ENCODE data around the gene GPR31. TPM values are rescaled to one million over a fixed set of nuclear protein-coding genes. Genes with fewer than 3 reads are reported as not detected.
"Not testable (repeated sequence)": the region's sequence is repeated elsewhere in the genome, so short reads cannot be mapped to it uniquely, and the experiment has no call there.

GPR31 gene
- total and polyA plus RNA-seq, 2 donors (not counting 1 experiment from before 2014, with no cell fraction given) = not detected

DNA sequence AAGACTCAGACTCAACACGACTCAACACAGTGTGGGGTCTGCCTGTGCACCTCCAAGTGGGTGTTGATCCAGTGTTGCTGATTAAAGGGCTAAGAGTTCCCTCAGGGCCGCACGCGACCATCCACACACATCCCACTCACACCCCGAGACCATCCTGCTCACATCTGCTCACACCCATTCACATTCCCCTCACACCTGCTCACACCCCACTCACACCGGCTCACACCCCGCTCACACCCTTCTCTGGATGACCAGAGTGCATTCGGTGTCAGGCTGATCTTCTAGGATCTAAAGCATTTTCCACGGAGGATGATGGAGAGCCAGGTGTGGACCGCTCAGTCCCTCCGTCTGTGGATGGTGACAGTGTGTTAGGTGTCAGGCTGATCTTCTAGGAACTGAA lies 13.5 kb upstream of the GPR31 start:
- not testable (repeated sequence) for H3K4me2 ChIP-seq (ENCODE audit: extremely low read depth, insufficient read depth, low read length); DNase-seq (ENCODE audit: low read depth in 2 of 2); H3K4me1 ChIP-seq (ENCODE audit: control insufficient read depth, extremely low read depth, insufficient read depth, low read length); H3K9ac ChIP-seq (ENCODE audit: insufficient read depth, low read length); H3K4me3 ChIP-seq (replicated peaks in 1 of 4; ENCODE audit: control extremely low read depth in 1 of 4, insufficient read depth in 1 of 4, low read depth in 3 of 4, low read length in 4 of 4); H3K27me3 ChIP-seq (ENCODE audit: control insufficient read depth, insufficient read depth, low read length); H3K36me3 ChIP-seq (ENCODE audit: control insufficient read depth, insufficient read depth, low read length); H4K20me1 ChIP-seq (ENCODE audit: control insufficient read depth, extremely low read depth, insufficient read depth, low read length); H3K9me3 ChIP-seq (ENCODE audit: control insufficient read depth, insufficient read depth, low read depth, low read length); H3K27ac ChIP-seq (ENCODE audit: insufficient read depth, low read length); H2AFZ ChIP-seq (ENCODE audit: low read length); H3K79me2 ChIP-seq (ENCODE audit: control insufficient read depth, insufficient read depth, low read length)

DNA sequence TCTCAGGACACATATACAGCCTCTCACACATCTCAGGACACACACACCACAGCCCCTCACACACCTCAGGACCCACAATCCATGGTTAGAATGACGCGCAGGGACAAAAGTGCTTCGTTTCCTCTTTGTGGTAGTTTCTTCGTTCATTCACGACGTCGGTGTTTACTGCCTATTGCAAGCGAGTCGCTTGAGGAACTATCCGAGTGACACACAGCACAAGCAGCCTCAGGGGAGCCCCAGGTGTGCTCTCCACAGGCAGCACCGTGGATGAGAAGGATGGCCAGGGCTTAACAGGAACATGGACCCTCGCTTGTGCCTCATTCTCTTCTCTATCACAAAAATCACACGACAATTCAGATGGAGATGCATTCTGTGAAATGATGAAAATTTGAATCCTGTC lies 12.1 kb upstream of the GPR31 start:
- H3K27ac ChIP-seq (ENCODE audit: insufficient read depth, low read length) = not testable (repeated sequence)

DNA sequence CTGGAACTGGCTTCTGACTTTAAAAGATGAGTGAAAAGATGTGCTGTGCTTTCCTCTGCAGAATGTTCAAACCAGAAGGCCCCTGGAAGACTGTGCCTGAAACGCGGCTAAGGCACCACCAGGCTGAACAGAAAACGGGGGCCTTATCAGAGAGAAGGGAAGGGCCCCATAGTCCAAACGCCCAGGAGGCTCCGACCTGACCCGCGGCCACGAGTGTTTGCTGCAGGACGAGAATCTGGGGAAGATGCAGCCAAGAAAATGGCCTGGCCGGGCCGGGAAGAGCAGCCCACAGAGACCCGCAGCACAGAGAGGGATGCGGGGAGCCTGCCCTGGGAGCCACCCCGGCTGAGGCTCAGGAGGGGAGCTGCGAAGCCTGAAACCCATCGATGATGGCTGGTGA lies 10.5 kb upstream of the GPR31 start:
- not testable (repeated sequence) for DNase-seq (ENCODE audit: low read depth in 2 of 2); H3K9ac ChIP-seq (ENCODE audit: insufficient read depth, low read length); H2AFZ ChIP-seq (ENCODE audit: low read length); H3K4me1 ChIP-seq (ENCODE audit: control insufficient read depth, extremely low read depth, insufficient read depth, low read length); H3K4me2 ChIP-seq (ENCODE audit: extremely low read depth, insufficient read depth, low read length); H3K27ac ChIP-seq (ENCODE audit: insufficient read depth, low read length); H3K36me3 ChIP-seq (ENCODE audit: control insufficient read depth, insufficient read depth, low read length); H3K9me3 ChIP-seq (ENCODE audit: control insufficient read depth, insufficient read depth, low read depth, low read length); H3K4me3 ChIP-seq (replicated peaks in 1 of 4; ENCODE audit: control extremely low read depth in 1 of 4, insufficient read depth in 1 of 4, low read depth in 3 of 4, low read length in 4 of 4); H4K20me1 ChIP-seq (ENCODE audit: control insufficient read depth, extremely low read depth, insufficient read depth, low read length); H3K27me3 ChIP-seq (ENCODE audit: control insufficient read depth, insufficient read depth, low read length); H3K79me2 ChIP-seq (ENCODE audit: control insufficient read depth, insufficient read depth, low read length)

More for the DNA sequence above, 12.1 kb upstream of the GPR31 start:
- H3K9me3 ChIP-seq (ENCODE audit: control insufficient read depth, insufficient read depth, low read depth, low read length); H4K20me1 ChIP-seq (ENCODE audit: control insufficient read depth, extremely low read depth, insufficient read depth, low read length); H3K4me1 ChIP-seq (ENCODE audit: control insufficient read depth, extremely low read depth, insufficient read depth, low read length); H3K79me2 ChIP-seq (ENCODE audit: control insufficient read depth, insufficient read depth, low read length); H3K4me2 ChIP-seq (ENCODE audit: extremely low read depth, insufficient read depth, low read length); H2AFZ ChIP-seq (ENCODE audit: low read length); H3K36me3 ChIP-seq (ENCODE audit: control insufficient read depth, insufficient read depth, low read length); H3K27me3 ChIP-seq (ENCODE audit: control insufficient read depth, insufficient read depth, low read length); H3K9ac ChIP-seq (ENCODE audit: insufficient read depth, low read length); DNase-seq (ENCODE audit: low read depth in 2 of 2); H3K4me3 ChIP-seq (replicated peaks in 1 of 4; ENCODE audit: control extremely low read depth in 1 of 4, insufficient read depth in 1 of 4, low read depth in 3 of 4, low read length in 4 of 4): not testable (repeated sequence)

DNA sequence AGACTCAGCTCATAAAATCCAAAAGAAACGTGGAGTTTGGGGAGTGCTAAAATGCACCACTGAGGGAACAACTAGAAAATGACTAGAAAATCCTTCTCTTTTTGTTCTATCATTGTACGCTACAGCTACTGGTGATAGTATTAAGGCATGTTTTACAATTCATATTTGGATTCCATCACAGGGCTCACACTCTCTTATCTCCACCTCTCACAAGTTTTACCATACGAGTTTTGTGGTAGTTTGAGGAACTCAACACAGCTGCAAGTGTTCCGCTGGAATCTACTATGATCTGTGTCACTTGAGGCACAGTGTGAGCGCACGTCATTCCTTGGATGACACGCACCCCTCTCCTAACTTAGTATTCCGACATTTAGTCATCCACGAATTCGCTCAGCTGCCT lies 9.9 kb upstream of the GPR31 start:
- not testable (repeated sequence) for H3K4me2 ChIP-seq (ENCODE audit: extremely low read depth, insufficient read depth, low read length); H3K36me3 ChIP-seq (ENCODE audit: control insufficient read depth, insufficient read depth, low read length); H3K79me2 ChIP-seq (ENCODE audit: control insufficient read depth, insufficient read depth, low read length); H3K9me3 ChIP-seq (ENCODE audit: control insufficient read depth, insufficient read depth, low read depth, low read length); H3K9ac ChIP-seq (ENCODE audit: insufficient read depth, low read length); DNase-seq (ENCODE audit: low read depth in 2 of 2); H2AFZ ChIP-seq (ENCODE audit: low read length); H3K27ac ChIP-seq (ENCODE audit: insufficient read depth, low read length); H4K20me1 ChIP-seq (ENCODE audit: control insufficient read depth, extremely low read depth, insufficient read depth, low read length); H3K27me3 ChIP-seq (ENCODE audit: control insufficient read depth, insufficient read depth, low read length); H3K4me3 ChIP-seq (replicated peaks in 1 of 4; ENCODE audit: control extremely low read depth in 1 of 4, insufficient read depth in 1 of 4, low read depth in 3 of 4, low read length in 4 of 4); H3K4me1 ChIP-seq (ENCODE audit: control insufficient read depth, extremely low read depth, insufficient read depth, low read length)

DNA sequence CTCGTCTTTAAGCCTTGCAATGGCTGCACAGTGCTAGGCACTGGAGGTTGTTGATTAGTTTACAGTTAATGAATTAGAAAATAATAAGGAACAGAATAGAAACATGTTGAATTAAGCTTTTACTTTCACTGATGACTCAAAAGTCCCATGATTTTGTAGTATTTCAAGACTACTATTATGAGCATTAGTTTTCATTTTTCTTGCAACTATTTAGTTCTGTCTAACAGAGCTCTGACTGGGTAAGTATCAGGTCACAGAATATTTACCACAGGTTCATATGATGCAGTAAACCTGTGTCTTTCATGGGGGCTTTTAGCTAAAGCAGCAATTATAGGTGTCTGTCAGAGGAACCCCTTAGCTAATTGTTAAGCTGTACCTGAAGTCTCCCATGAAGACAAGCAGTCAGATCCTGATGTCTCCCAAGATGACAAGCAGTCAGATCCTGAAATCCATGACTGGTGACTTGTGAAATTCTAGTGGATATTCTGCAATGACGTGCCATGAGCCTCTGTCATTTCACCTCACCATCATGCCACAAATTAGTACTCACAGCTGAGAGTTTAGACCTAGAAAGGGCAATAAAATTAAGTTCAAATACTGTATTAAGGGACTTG lies 8.2 kb upstream of the GPR31 start:
- no peak overlapping the region for H3K4me3 ChIP-seq (replicated peaks in 1 of 4; ENCODE audit: control extremely low read depth in 1 of 4, insufficient read depth in 1 of 4, low read depth in 3 of 4, low read length in 4 of 4)
- H2AFZ ChIP-seq (ENCODE audit: low read length) = no peak overlapping the region
- H3K9me3 ChIP-seq (ENCODE audit: control insufficient read depth, insufficient read depth, low read depth, low read length) = no peaks in the 10 kb centered on the region
- no peaks in the 10 kb centered on the region for H3K79me2 ChIP-seq (ENCODE audit: control insufficient read depth, insufficient read depth, low read length)
- H3K4me1 ChIP-seq (ENCODE audit: control insufficient read depth, extremely low read depth, insufficient read depth, low read length) = no peaks in the 10 kb centered on the region
- no peaks in the 10 kb centered on the region for H3K27me3 ChIP-seq (ENCODE audit: control insufficient read depth, insufficient read depth, low read length)
- DNase-seq (ENCODE audit: low read depth in 2 of 2) = no peak
- H4K20me1 ChIP-seq (ENCODE audit: control insufficient read depth, extremely low read depth, insufficient read depth, low read length) = no peaks in the 10 kb centered on the region
- H3K9ac ChIP-seq (ENCODE audit: insufficient read depth, low read length) = no peak overlapping the region
- H3K27ac ChIP-seq (ENCODE audit: insufficient read depth, low read length) = no peak overlapping the region
- H3K4me2 ChIP-seq (ENCODE audit: extremely low read depth, insufficient read depth, low read length) = no peak overlapping the region
- H3K36me3 ChIP-seq (ENCODE audit: control insufficient read depth, insufficient read depth, low read length) = no peaks in the 10 kb centered on the region
- TF ChIP-seq EZH2 (IDR thresholded peaks at IDR 0.05; ENCODE audit: low read length, missing control alignments) = no peak
- TF ChIP-seq, protein P1, sequence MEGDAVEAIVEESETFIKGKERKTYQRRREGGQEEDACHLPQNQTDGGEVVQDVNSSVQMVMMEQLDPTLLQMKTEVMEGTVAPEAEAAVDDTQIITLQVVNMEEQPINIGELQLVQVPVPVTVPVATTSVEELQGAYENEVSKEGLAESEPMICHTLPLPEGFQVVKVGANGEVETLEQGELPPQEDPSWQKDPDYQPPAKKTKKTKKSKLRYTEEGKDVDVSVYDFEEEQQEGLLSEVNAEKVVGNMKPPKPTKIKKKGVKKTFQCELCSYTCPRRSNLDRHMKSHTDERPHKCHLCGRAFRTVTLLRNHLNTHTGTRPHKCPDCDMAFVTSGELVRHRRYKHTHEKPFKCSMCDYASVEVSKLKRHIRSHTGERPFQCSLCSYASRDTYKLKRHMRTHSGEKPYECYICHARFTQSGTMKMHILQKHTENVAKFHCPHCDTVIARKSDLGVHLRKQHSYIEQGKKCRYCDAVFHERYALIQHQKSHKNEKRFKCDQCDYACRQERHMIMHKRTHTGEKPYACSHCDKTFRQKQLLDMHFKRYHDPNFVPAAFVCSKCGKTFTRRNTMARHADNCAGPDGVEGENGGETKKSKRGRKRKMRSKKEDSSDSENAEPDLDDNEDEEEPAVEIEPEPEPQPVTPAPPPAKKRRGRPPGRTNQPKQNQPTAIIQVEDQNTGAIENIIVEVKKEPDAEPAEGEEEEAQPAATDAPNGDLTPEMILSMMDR (conservative IDR thresholded peaks at IDR 0.05 in 1 of 2, IDR thresholded peaks at IDR 0.05 in 1 of 2; ENCODE audit: low read depth in 1 of 2, low read length in 2 of 2) = no peak

Data from fibroblast of lung (primary cell).